GM12872 (cell line): Measurements from ENCODE around the gene KCNAB2.

Experiments
- CTCF ChIP-seq: IDR thresholded peaks from 3 replicates; pipeline ENCODE4 v1.5.1; 2011; ENCODE audit warnings: low read depth, mild to moderate bottlenecking, low read length, moderate library complexity; ENCODE audit not compliant: insufficient read depth

The KCNAB2 gene

GRCh38 chr1:6093071-6093470 is 47.4 kb downstream of the KCNAB2 start:
- TF ChIP-seq CTCF = no peak

GRCh38 chr1:6093611-6094010 is 47.9 kb downstream of the KCNAB2 start:
- TF ChIP-seq CTCF = no peak

GRCh38 chr1:6094246-6094645 is 48.6 kb downstream of the KCNAB2 start:
- TF ChIP-seq CTCF = no peak

DNA sequence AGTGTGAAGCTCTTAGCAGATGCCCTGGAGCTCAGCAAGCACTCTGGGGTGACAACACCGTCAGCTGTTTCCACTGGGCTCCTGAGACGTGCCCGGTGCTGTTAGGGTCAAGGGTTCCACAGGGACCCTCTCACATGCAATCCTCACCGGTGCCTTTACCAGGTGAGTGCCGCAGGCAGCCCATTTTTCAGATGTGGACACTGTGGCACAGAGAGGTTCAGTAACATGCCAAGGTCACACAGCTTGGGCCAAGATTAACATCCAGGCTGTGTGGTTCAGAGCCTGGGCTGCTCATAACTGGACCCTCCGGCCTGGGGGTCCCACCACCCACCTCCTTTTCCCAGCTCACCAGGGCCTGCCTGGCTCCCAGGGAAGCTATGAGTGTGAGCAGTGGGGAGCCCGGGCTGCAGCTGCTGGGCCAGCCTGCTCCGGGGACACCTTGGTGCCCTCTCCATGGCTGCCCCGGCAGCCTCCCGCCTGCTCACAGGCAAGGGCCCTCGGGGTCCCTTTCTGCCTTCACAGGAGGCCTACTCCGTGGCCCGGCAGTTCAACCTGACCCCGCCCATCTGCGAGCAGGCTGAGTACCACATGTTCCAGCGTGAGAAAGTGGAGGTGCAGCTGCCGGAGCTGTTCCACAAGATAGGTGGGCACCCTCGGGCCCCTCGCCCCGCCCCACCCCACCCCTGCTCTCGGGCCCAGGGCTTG is 49.3 kb downstream of the KCNAB2 start:
- no peak for TF ChIP-seq CTCF

DNA sequence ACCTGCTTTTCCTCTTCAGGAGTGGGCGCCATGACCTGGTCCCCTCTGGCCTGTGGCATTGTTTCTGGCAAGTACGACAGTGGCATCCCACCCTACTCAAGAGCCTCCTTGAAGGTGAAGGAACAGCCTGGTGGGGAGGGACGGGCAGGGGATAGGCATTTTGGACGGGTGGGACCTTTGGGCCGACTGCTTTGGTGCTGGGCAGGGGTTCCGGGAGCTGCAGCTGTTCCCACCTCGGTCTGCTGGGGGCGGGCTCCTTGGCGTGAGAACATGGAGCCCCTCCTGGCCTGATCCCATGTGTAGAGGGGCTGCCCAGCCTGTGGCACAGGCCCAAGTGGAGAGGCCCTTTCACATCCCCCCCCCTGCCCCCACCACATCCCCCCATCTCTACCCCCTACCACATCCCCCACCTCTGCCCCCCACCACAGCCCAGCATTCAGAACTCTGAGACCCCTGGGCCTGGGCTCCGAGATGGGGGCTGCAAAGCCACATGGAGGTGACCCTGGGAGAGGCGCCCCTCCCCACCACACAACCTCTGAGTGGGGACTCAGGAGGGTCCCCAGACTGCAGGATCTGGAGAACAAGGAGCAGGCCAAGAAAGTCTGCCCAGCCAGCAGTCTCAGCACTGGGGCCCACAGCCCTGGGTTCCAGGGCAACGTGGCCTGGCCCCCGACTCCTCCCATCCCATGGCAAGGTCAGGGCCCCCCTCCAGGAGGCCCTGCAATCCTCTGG is 50.0 kb downstream of the KCNAB2 start:
- no peak for TF ChIP-seq CTCF

DNA sequence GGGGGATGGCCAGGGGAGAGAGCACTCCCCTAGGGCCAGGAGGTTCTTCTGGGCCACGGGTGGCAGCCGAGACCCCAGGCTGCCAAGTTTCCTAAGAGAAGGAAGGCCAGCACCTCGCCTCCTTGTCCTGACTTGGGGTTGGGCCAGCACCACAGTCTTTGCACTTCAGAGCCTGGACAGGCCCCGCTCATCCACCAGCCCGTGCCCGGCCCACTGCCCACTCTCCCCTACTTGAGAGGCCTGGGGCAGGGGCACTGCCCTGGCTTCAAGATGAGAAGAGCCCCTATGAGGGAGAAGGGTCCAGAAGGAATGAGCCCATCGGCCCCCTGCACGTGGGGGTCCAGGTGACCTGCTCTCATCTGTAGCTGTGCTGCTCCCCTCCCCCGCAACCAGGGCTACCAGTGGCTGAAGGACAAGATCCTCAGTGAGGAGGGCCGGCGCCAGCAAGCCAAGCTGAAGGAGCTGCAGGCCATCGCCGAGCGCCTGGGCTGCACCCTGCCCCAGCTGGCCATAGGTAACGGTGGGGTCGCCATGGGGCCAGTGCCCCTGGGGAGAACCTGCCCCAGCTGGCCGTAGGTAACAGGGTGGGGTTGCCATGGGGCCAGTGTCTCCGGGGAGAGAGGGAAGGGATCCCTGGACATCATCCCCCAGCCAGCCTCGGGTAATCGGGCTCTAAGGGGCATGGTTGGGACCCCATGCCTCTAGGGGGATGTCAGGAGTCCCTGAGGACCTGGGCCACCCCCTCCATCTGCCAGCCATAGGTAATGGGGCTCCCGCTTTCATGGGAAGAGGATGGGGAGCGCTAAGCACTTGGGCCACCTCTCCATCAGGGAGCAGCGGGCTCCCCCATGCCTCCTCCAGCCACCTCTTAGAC is 50.8 kb downstream of the KCNAB2 start:
- TF ChIP-seq CTCF = no peak

DNA sequence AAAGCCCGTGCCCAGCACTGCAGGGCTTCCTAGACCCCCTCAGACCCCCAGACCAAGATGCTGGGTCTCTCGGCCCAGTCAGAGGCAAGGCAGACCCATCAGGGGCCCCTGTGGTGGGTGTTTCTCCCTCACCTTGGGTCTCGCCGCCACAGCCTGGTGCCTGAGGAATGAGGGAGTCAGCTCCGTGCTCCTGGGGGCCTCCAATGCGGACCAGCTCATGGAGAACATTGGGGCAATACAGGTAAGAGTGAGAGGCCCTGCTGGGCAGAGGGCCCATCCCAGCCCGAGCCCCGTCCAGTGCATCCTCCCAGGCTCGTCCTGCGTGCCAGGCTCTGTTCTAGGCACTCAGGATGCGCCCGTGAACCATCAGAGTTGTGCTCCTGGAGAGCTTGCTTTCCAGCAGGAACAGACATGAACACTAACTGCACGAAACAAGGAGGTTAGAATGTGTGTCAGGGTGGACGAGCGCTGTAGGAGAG is 51.5 kb downstream of the KCNAB2 start:
- no peak for TF ChIP-seq CTCF
